ENCODE measurements around the gene LPAR4. TPM values are rescaled to one million over a fixed set of nuclear protein-coding genes. Genes with fewer than 3 reads are reported as not detected.

Gene LPAR4, protein sequence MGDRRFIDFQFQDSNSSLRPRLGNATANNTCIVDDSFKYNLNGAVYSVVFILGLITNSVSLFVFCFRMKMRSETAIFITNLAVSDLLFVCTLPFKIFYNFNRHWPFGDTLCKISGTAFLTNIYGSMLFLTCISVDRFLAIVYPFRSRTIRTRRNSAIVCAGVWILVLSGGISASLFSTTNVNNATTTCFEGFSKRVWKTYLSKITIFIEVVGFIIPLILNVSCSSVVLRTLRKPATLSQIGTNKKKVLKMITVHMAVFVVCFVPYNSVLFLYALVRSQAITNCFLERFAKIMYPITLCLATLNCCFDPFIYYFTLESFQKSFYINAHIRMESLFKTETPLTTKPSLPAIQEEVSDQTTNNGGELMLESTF
- not detected for total RNA-seq (2013)
- polyA plus RNA-seq (not detected), polyA minus RNA-seq (not detected in 2 replicates), total RNA-seq (0 to 1.7 (median 0.05) reads per million in 11 experiments)

- H4K20me1 ChIP-seq (ENCODE audit: insufficient read depth, low read length): no peaks in the 10 kb centered on the region
- H3K27me3 ChIP-seq (ENCODE audit: control insufficient read depth in 2 of 2, insufficient read depth in 2 of 2, low read length in 2 of 2): no peaks in the 10 kb centered on the region
- H3K27ac ChIP-seq (ENCODE audit: low read depth in 1 of 2, low read length in 2 of 2): no peak within 1 kb of the TSS
- Mint-ChIP-seq H3K4me1 (no peaks in the 10 kb centered on the region), H3K27ac (no peak within 1 kb of the TSS), H3K36me3 (no peaks in the 10 kb centered on the region), H3K27me3 (ENCODE audit: low read depth in 3 of 3) (peaks cover 0 to 3% (median 1%) of the 10 kb centered on the region in 3 donors), H3K9me3 (no peaks in the 10 kb centered on the region), H3K4me3 (peak within 1 kb of the TSS in 1 of 2 donors; percentile 35)
- H3K4me3 ChIP-seq (replicated peaks in 1 of 3; ENCODE audit: low read depth in 2 of 3, low read length in 3 of 3): no peak within 1 kb of the TSS
- TF ChIP-seq, protein P1, sequence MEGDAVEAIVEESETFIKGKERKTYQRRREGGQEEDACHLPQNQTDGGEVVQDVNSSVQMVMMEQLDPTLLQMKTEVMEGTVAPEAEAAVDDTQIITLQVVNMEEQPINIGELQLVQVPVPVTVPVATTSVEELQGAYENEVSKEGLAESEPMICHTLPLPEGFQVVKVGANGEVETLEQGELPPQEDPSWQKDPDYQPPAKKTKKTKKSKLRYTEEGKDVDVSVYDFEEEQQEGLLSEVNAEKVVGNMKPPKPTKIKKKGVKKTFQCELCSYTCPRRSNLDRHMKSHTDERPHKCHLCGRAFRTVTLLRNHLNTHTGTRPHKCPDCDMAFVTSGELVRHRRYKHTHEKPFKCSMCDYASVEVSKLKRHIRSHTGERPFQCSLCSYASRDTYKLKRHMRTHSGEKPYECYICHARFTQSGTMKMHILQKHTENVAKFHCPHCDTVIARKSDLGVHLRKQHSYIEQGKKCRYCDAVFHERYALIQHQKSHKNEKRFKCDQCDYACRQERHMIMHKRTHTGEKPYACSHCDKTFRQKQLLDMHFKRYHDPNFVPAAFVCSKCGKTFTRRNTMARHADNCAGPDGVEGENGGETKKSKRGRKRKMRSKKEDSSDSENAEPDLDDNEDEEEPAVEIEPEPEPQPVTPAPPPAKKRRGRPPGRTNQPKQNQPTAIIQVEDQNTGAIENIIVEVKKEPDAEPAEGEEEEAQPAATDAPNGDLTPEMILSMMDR (IDR thresholded peaks at IDR 0.05): no peak
- H2AFZ ChIP-seq (ENCODE audit: insufficient read depth, low read depth, low read length, poor library complexity, severe bottlenecking): no peak within 1 kb of the TSS
- no peaks in the 10 kb centered on the region for H3K4me1 ChIP-seq (ENCODE audit: control insufficient read depth in 1 of 2, insufficient read depth in 2 of 2, low read length in 2 of 2)
- no peak within 1 kb of the TSS for H3K9ac ChIP-seq (ENCODE audit: insufficient read depth, low read length, poor library complexity, severe bottlenecking)
- no peaks in the 10 kb centered on the region for H3K9me3 ChIP-seq (replicated peaks in 1 of 2; ENCODE audit: control insufficient read depth in 1 of 2, insufficient read depth in 1 of 2, low read length in 2 of 2)
- peak within 1 kb of the TSS; percentile 18 for H3K4me2 ChIP-seq (replicated peaks; ENCODE audit: extremely low read depth, low read length, poor library complexity, severe bottlenecking)
- WGBS (ENCODE audit: insufficient coverage): no CpG with 5 or more reads among the region's 9 CpGs
- no peaks in the 10 kb centered on the region for H3K79me2 ChIP-seq (ENCODE audit: insufficient read depth, low read length)
- DNase-seq: no peak
- H3K36me3 ChIP-seq (replicated peaks in 1 of 2; ENCODE audit: control insufficient read depth in 1 of 2, insufficient read depth in 2 of 2, low read length in 2 of 2): no peaks in the 10 kb centered on the region
- intact Hi-C loops (cut with micrococcal nuclease): no loop called here
These were observed at the start of gene LPAR4 for GRCh38 chrX:78747489-78747888. LPAR4 (plus strand) TSS chrX:78747720; CDS start chrX:78754870, 7,150 bp downstream.

- Mint-ChIP-seq H3K36me3 (no peaks in the 10 kb centered on the region), H3K4me3 (no peak overlapping the region), H3K4me1 (peaks cover 15% of the 10 kb centered on the region), H3K27me3 (ENCODE audit: low read depth in 3 of 3) (peaks cover 0 to 6% (median 0%) of the 10 kb centered on the region in 3 donors), H3K27ac (no peak overlapping the region), H3K9me3 (peaks cover 0 to 6% (median 2%) of the 10 kb centered on the region in 7 donors)
- Histone ChIP-seq H3K4me3 (replicated peaks in 1 of 3; ENCODE audit: low read depth in 2 of 3, low read length in 3 of 3) (no peak overlapping the region), H3K27ac (ENCODE audit: low read depth in 1 of 2, low read length in 2 of 2) (no peak overlapping the region), H3K27me3 (ENCODE audit: control insufficient read depth in 2 of 2, insufficient read depth in 2 of 2, low read length in 2 of 2) (no peaks in the 10 kb centered on the region), H3K4me1 (ENCODE audit: control insufficient read depth in 1 of 2, insufficient read depth in 2 of 2, low read length in 2 of 2) (peaks cover 0 to 6% of the 10 kb centered on the region in 2 donors), H3K9me3 (replicated peaks in 1 of 2; ENCODE audit: control insufficient read depth in 1 of 2, insufficient read depth in 1 of 2, low read length in 2 of 2) (no peaks in the 10 kb centered on the region), H3K79me2 (ENCODE audit: insufficient read depth, low read length) (no peaks in the 10 kb centered on the region), H3K36me3 (replicated peaks in 1 of 2; ENCODE audit: control insufficient read depth in 1 of 2, insufficient read depth in 2 of 2, low read length in 2 of 2) (no peaks in the 10 kb centered on the region), H2AFZ (ENCODE audit: insufficient read depth, low read depth, low read length, poor library complexity, severe bottlenecking) (no peak overlapping the region), H3K4me2 (replicated peaks; ENCODE audit: extremely low read depth, low read length, poor library complexity, severe bottlenecking) (no peak overlapping the region), H3K9ac (ENCODE audit: insufficient read depth, low read length, poor library complexity, severe bottlenecking) (no peak overlapping the region), H4K20me1 (ENCODE audit: insufficient read depth, low read length) (no peaks in the 10 kb centered on the region)
- no peak for DNase-seq
- TF ChIP-seq, protein P1 (IDR thresholded peaks at IDR 0.05): no peak
- intact Hi-C loops (cut with micrococcal nuclease): no loop called here
- no CpG with 5 or more reads among the region's 2 CpGs for WGBS (ENCODE audit: insufficient coverage)
These were observed 41.4 kb upstream of the LPAR4 start for GRCh38 chrX:78706071-78706470.
